GM12875 (cell line): Measurements from ENCODE around the gene KCNK18.

Experiments
- H3K4me3 ChIP-seq: one replicate; pipeline ENCODE4 v1.5.1; 2011; ENCODE audit warnings: low read depth, low read length, control low read depth
- CTCF ChIP-seq: IDR thresholded peaks from 2 replicates; pipeline ENCODE4 v1.5.1; 2011; ENCODE audit warnings: low read depth, mild to moderate bottlenecking, control low read depth, inconsistent platforms, low read length, moderate library complexity, borderline replicate concordance; ENCODE audit not compliant: insufficient read depth

Gene KCNK18

GRCh38 chr10:117254774-117255735 is 57.8 kb downstream of the KCNK18 start:
- no peak overlapping the region for H3K4me3 ChIP-seq
- no peak for TF ChIP-seq CTCF

GRCh38 chr10:117255835-117256460 is 58.7 kb downstream of the KCNK18 start:
- H3K4me3 ChIP-seq, result no peak overlapping the region
- TF ChIP-seq CTCF, result no peak

GRCh38 chr10:117256910-117257309 is 59.6 kb downstream of the KCNK18 start:
- TF ChIP-seq CTCF, result no peak
- no peak overlapping the region for H3K4me3 ChIP-seq

- no peak for TF ChIP-seq CTCF
- no peak overlapping the region for H3K4me3 ChIP-seq
Observed at GRCh38 chr10:117257721-117258120, 60.4 kb downstream of the KCNK18 start.

GRCh38 chr10:117259279-117259678 is 62.0 kb downstream of the KCNK18 start:
- TF ChIP-seq CTCF, result no peak
- H3K4me3 ChIP-seq, result no peak overlapping the region
